OCI-LY1 (cell line): Measurements from ENCODE around the gene BMP5.

Experiments used
- EZH2 ChIP-seq: fragments of 200-600 bp; sonication (generic), shearing (Covaris generic); IDR thresholded peaks from 2 replicates; pipeline ENCODE4 v1.8.0; 2017; ENCODE audit warnings: borderline replicate concordance, mixed run types, mild to moderate bottlenecking, antibody characterized with exemption, low read length, moderate library complexity, mixed read lengths
- TF ChIP-seq, protein P1 (sequence below): fragments of 200-600 bp; sonication (generic), shearing (Covaris generic); IDR thresholded peaks from 2 replicates; pipeline ENCODE4 v1.5.1; 2017; ENCODE audit warnings: mild to moderate bottlenecking, antibody characterized with exemption, low read length, moderate library complexity, mixed read lengths

DNA sequence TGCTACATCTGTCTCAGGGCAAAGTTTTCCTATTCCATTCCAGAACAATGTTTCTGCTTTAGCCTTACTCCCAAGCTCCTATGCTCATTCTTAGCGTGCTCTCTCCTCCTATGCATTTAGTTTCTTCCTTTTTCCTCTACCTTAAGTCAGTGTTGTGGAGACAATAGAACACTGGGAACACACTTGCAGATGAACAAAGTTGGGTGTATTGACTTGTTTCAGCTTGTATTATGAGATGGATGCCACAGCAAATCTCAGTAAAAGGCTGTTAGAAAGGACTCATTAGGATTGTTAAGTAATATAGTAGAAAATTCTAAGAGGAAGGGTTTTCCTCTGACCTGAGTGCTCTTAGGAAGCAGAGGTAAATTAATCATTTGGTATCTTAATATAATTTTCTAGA, 48.4 kb downstream of the BMP5 start:
- TF ChIP-seq, protein P1, sequence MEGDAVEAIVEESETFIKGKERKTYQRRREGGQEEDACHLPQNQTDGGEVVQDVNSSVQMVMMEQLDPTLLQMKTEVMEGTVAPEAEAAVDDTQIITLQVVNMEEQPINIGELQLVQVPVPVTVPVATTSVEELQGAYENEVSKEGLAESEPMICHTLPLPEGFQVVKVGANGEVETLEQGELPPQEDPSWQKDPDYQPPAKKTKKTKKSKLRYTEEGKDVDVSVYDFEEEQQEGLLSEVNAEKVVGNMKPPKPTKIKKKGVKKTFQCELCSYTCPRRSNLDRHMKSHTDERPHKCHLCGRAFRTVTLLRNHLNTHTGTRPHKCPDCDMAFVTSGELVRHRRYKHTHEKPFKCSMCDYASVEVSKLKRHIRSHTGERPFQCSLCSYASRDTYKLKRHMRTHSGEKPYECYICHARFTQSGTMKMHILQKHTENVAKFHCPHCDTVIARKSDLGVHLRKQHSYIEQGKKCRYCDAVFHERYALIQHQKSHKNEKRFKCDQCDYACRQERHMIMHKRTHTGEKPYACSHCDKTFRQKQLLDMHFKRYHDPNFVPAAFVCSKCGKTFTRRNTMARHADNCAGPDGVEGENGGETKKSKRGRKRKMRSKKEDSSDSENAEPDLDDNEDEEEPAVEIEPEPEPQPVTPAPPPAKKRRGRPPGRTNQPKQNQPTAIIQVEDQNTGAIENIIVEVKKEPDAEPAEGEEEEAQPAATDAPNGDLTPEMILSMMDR, result no peak
- no peak for TF ChIP-seq EZH2
